ENCODE results near the gene CNIH4.
A peak's percentile ranks its signal among the peaks of the same experiment; 100 is the strongest.

- no peak for TF ChIP-seq POLR2A (IDR thresholded peaks at IDR 0.05; ENCODE audit: low read depth, low read length)
- peak; percentile 90 for TF ChIP-seq SPI1 (IDR thresholded peaks at IDR 0.05; ENCODE audit: low read depth, low read length)
- TF ChIP-seq POLR2AphosphoS5 (IDR thresholded peaks at IDR 0.05; ENCODE audit: low read depth, low read length) = no peak
Measured at GRCh38 chr1:224378855-224379631, 22.4 kb downstream of the CNIH4 start.
